GM18519 (cell line): Measurements from ENCODE around the gene TMEM178B.
"Not testable (repeated sequence)": the region's sequence is repeated elsewhere in the genome, so short reads cannot be mapped to it uniquely, and the experiment has no call there.

Experiments used
- ATAC-seq: cut with Tn5 transposase; IDR thresholded peaks from one replicate; pipeline ENCODE4 v1.9.1; 2021; ENCODE audit warnings: mild to moderate bottlenecking, moderate library complexity; ENCODE audit not compliant: unreplicated experiment, low FRiP score

Gene TMEM178B

GRCh38 chr7:141073173-141073640, 657 bp upstream of the TMEM178B start:
- no peak for ATAC-seq

GRCh38 chr7:141074162-141074991, 513 bp downstream of the TMEM178B start:
- no peak for ATAC-seq

GRCh38 chr7:141074997-141075396, 1.1 kb downstream of the TMEM178B start:
- ATAC-seq = no peak

- ATAC-seq = no peak
Observed at GRCh38 chr7:141076377-141076776, 2.5 kb downstream of the TMEM178B start.

- ATAC-seq = no peak
Observed at GRCh38 chr7:141079219-141079618, 5.4 kb downstream of the TMEM178B start.

GRCh38 chr7:141089490-141089889, 15.6 kb downstream of the TMEM178B start:
- ATAC-seq = not testable (repeated sequence)

GRCh38 chr7:141094336-141095070, 20.6 kb downstream of the TMEM178B start:
- ATAC-seq = no peak

GRCh38 chr7:141097430-141097829, 23.6 kb downstream of the TMEM178B start:
- ATAC-seq = no peak

GRCh38 chr7:141102436-141102835, 28.6 kb downstream of the TMEM178B start:
- ATAC-seq = no peak

GRCh38 chr7:141103847-141104429, 30.1 kb downstream of the TMEM178B start:
- ATAC-seq = no peak

- ATAC-seq = no peak
Observed at GRCh38 chr7:141113131-141113530, 39.3 kb downstream of the TMEM178B start.

- no peak for ATAC-seq
Observed at GRCh38 chr7:141114029-141114664, 40.3 kb downstream of the TMEM178B start.

- no peak for ATAC-seq
Observed at GRCh38 chr7:141115965-141116364, 42.1 kb downstream of the TMEM178B start.

- ATAC-seq = not testable (repeated sequence)
Observed at GRCh38 chr7:141116661-141117060, 42.8 kb downstream of the TMEM178B start.

- no peak for ATAC-seq
Observed at GRCh38 chr7:141118767-141119166, 44.9 kb downstream of the TMEM178B start.

- ATAC-seq = no peak
Observed at GRCh38 chr7:141119187-141119586, 45.3 kb downstream of the TMEM178B start.

GRCh38 chr7:141122736-141123135, 48.9 kb downstream of the TMEM178B start:
- no peak for ATAC-seq

- no peak for ATAC-seq
Observed at GRCh38 chr7:141123522-141123921, 49.7 kb downstream of the TMEM178B start.

- ATAC-seq = no peak
Observed at GRCh38 chr7:141126107-141126506, 52.2 kb downstream of the TMEM178B start.

GRCh38 chr7:141128506-141128905, 54.6 kb downstream of the TMEM178B start:
- ATAC-seq = no peak

- ATAC-seq = no peak
Observed at GRCh38 chr7:141128931-141129330, 55.1 kb downstream of the TMEM178B start.
